ENCODE results near the gene GFRA1. TPM values are rescaled to one million over a fixed set of nuclear protein-coding genes. Genes with fewer than 3 reads are reported as not detected.

GFRA1 gene
- total RNA-seq, 2 experiments from 2014 or later, result not detected

- H3K4me1 Mint-ChIP-seq (ENCODE audit: low read depth), result no peaks in the 10 kb centered on the region
- H3K27me3 Mint-ChIP-seq, result no peaks in the 10 kb centered on the region
- intact Hi-C loops (cut with micrococcal nuclease), result no loop called here
- no peak overlapping the region for H3K27ac Mint-ChIP-seq
- POLR2A ChIA-PET, result no interaction called here
- no peak for TF ChIP-seq CTCF (IDR thresholded peaks at IDR 0.05)
- H3K9me3 Mint-ChIP-seq, result no peaks in the 10 kb centered on the region
- H3K36me3 Mint-ChIP-seq (ENCODE audit: low read depth), result no peaks in the 10 kb centered on the region
- ATAC-seq (no peak), DNase-seq (no peak)
- CTCF ChIA-PET, result no interaction called here
- no peak overlapping the region for H3K4me3 Mint-ChIP-seq
Observed at GRCh38 chr10:116113721-116114501, 159.1 kb downstream of the GFRA1 start.

GRCh38 chr10:116112232-116113231 is 160.5 kb downstream of the GFRA1 start:
- no peaks in the 10 kb centered on the region for H3K36me3 Mint-ChIP-seq (ENCODE audit: low read depth)
- ChIA-PET POLR2A (no interaction called here), CTCF (no interaction called here)
- no peak for TF ChIP-seq CTCF (IDR thresholded peaks at IDR 0.05)
- H3K27ac Mint-ChIP-seq, result no peak overlapping the region
- no peaks in the 10 kb centered on the region for H3K4me1 Mint-ChIP-seq (ENCODE audit: low read depth)
- H3K27me3 Mint-ChIP-seq, result no peaks in the 10 kb centered on the region
- ATAC-seq, result no peak
- intact Hi-C loops (cut with micrococcal nuclease), result no loop called here
- no peak overlapping the region for H3K4me3 Mint-ChIP-seq
- DNase-seq, result no peak
- no peaks in the 10 kb centered on the region for H3K9me3 Mint-ChIP-seq

DNA sequence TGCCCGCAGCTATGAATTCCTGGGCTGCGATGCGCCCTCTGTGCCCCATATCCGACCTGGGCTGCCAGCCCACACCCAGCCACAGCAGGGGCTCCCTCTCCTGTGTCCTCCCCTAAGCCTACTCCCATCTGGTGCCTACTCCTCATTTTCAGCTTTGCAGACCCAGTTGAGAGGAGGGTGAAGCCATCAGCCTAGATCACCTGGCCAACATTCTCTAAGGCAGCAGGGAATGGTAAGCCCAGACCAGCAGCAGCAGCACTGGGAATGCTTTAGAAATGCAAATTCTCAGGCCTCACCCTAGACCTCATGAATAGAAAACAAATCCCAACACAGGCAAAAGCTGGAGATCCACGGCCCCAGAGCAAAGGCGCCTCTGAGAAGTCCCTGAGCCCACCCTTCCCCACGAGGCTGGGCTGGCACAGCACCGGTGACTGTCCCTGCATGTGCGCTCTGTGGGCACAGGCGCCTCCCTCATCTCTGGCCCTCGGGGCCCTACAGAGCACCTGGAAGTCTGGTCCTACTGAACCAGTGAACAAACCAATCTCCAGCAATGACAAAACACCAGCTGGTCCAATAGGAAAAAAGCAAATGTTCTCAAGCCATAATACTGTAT is 161.4 kb downstream of the GFRA1 start:
- no peaks in the 10 kb centered on the region for H3K9me3 Mint-ChIP-seq
- H3K27ac Mint-ChIP-seq, result no peak overlapping the region
- ChIA-PET CTCF (no interaction called here), POLR2A (no interaction called here)
- H3K27me3 Mint-ChIP-seq, result no peaks in the 10 kb centered on the region
- no peaks in the 10 kb centered on the region for H3K4me1 Mint-ChIP-seq (ENCODE audit: low read depth)
- DNase-seq (no peak), ATAC-seq (no peak)
- H3K4me3 Mint-ChIP-seq, result no peak overlapping the region
- TF ChIP-seq CTCF (IDR thresholded peaks at IDR 0.05), result no peak
- intact Hi-C loops (cut with micrococcal nuclease), result no loop called here
- H3K36me3 Mint-ChIP-seq (ENCODE audit: low read depth), result no peaks in the 10 kb centered on the region

DNA sequence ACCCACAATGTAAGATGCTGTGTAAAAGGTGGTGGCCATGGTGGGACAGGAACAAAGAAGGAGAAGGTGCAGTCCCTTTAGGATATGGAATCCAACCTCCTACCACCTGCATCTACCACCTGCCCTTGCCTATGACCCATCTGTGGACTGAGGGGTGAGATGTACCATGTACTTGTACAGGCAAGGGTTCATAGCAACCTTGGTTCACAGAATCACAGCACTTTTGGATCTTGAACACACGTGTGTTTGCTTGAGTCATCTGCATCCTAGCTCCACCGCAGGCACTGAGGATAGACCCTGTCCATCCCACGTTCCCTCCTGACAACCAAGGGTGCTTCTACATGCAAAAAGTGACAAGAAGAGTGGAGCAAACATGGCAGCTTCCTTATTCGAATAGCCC is 162.3 kb downstream of the GFRA1 start:
- no peaks in the 10 kb centered on the region for H3K27me3 Mint-ChIP-seq
- H3K4me1 Mint-ChIP-seq (ENCODE audit: low read depth), result no peaks in the 10 kb centered on the region
- DNase-seq (no peak), ATAC-seq (no peak)
- no peaks in the 10 kb centered on the region for H3K36me3 Mint-ChIP-seq (ENCODE audit: low read depth)
- intact Hi-C loops (cut with micrococcal nuclease), result no loop called here
- no peak overlapping the region for H3K4me3 Mint-ChIP-seq
- ChIA-PET POLR2A (no interaction called here), CTCF (no interaction called here)
- H3K27ac Mint-ChIP-seq, result no peak overlapping the region
- no peak for TF ChIP-seq CTCF (IDR thresholded peaks at IDR 0.05)
- H3K9me3 Mint-ChIP-seq, result no peaks in the 10 kb centered on the region
